GM12891 (cell line): Measurements from ENCODE around the gene AAK1.

Source experiments
- POLR2A ChIP-seq: IDR thresholded peaks from 2 replicates; pipeline ENCODE4 v1.6.1; 2011; ENCODE audit warnings: low read depth, low read length, control low read depth
- POLR2AphosphoS5 ChIP-seq: IDR thresholded peaks from 2 replicates; pipeline ENCODE4 v1.6.1; 2011; ENCODE audit warnings: low read depth, low read length, control low read depth
- POU2F2 ChIP-seq: IDR thresholded peaks from 2 replicates; pipeline ENCODE4 v1.6.1; 2011; ENCODE audit warnings: low read depth, mild to moderate bottlenecking, control low read depth, low read length, moderate library complexity
- SPI1 ChIP-seq: IDR thresholded peaks from 2 replicates; pipeline ENCODE4 v1.6.1; 2011; ENCODE audit warnings: low read depth, low read length, control low read depth

GRCh38 chr2:69545477-69545932, 98.0 kb downstream of the AAK1 start:
- TF ChIP-seq POLR2A (no peak), POLR2AphosphoS5 (no peak), SPI1 (no peak), POU2F2 (no peak)
